Neural cell (in vitro differentiated cells): Measurements from ENCODE around the gene NCKIPSD. TPM values are rescaled to one million over a fixed set of nuclear protein-coding genes. Genes with fewer than 3 reads are reported as not detected.

Experiments used
- H2AFZ ChIP-seq: fragments of 200-600, 300-800 bp; sonication (generic), shearing (Covaris generic); 2 replicates; pipeline ENCODE4 v1.6.0; 2014; ENCODE audit warnings: low read depth, mild to moderate bottlenecking, antibody characterized with exemption, low read length, moderate library complexity
- H3F3A ChIP-seq: fragments of 200-600 bp; shearing (Covaris generic); 2 replicates; pipeline ENCODE4 v1.6.1; 2016; ENCODE audit warnings: mild to moderate bottlenecking, moderate library complexity, mixed read lengths, antibody characterized with exemption, low read length; ENCODE audit not compliant: insufficient read depth, poor library complexity, severe bottlenecking
- H3K27ac ChIP-seq: fragments of 200-600, 300-800 bp; sonication (generic), shearing (Covaris generic); 2 replicates; pipeline ENCODE4 v1.5.1; 2014; ENCODE audit warnings: mild to moderate bottlenecking, low read length, moderate library complexity
- H3K27me3 ChIP-seq: fragments of 300-800, 200-600 bp; sonication (generic), shearing (Covaris generic); 2 replicates; pipeline ENCODE4 v1.6.0; 2014; ENCODE audit warnings: mild to moderate bottlenecking, low read depth, low read length, moderate library complexity; ENCODE audit not compliant: insufficient read depth
- H3K36me3 ChIP-seq: fragments of 300-800, 200-600 bp; sonication (generic), shearing (Covaris generic); 2 replicates; pipeline ENCODE4 v1.5.1; 2014; ENCODE audit warnings: mild to moderate bottlenecking, antibody characterized with exemption, low read length, moderate library complexity; ENCODE audit not compliant: insufficient read depth
- H3K4me2 ChIP-seq: fragments of 300-800, 200-600 bp; sonication (generic), shearing (Covaris generic); 2 replicates; pipeline ENCODE4 v1.6.0; 2014; ENCODE audit warnings: mild to moderate bottlenecking, low read length
- H3K4me3 ChIP-seq: fragments of 300-800, 200-600 bp; sonication (generic), shearing (Covaris generic); 2 replicates; pipeline ENCODE4 v1.5.1; 2014; ENCODE audit warnings: mild to moderate bottlenecking, low read length, moderate library complexity
- H3K79me2 ChIP-seq: fragments of 200-600 bp; shearing (Covaris generic); replicated peaks from 2 replicates; pipeline ENCODE4 v1.6.0; 2014; ENCODE audit warnings: mild to moderate bottlenecking, low read length, moderate library complexity; ENCODE audit not compliant: insufficient read depth
- H3K9ac ChIP-seq: fragments of 300-800, 200-600 bp; sonication (generic), shearing (Covaris generic); 2 replicates; pipeline ENCODE4 v1.6.1; 2016; ENCODE audit warnings: mild to moderate bottlenecking, low read length, mixed read lengths
- H3K9me2 ChIP-seq: fragments of 200-600 bp; shearing (Covaris generic); 2 replicates; pipeline ENCODE4 v1.6.1; 2016; ENCODE audit warnings: mild to moderate bottlenecking, low read length, mixed read lengths; ENCODE audit not compliant: insufficient read depth
- H3K9me3 ChIP-seq: fragments of 200-600, 300-800 bp; sonication (generic), shearing (Covaris generic); 2 replicates; pipeline ENCODE4 v1.6.1; 2016; ENCODE audit warnings: mild to moderate bottlenecking, mixed run types, low read length, moderate library complexity, mixed read lengths
- H4K20me1 ChIP-seq: fragments of 200-600 bp; shearing (Covaris generic); 2 replicates; pipeline ENCODE4 v1.6.1; 2016; ENCODE audit warnings: mild to moderate bottlenecking, mixed run types; ENCODE audit not compliant: insufficient read depth
- EP300 ChIP-seq: fragments of 450-650 bp; conservative IDR thresholded peaks from 2 replicates; pipeline ENCODE4 v1.6.1; 2014; ENCODE audit warnings: antibody characterized with exemption, mild to moderate bottlenecking, moderate library complexity; ENCODE audit not compliant: poor library complexity, severe bottlenecking
- EZH2 ChIP-seq: fragments of 200-600, 300-800 bp; shearing (Covaris generic), sonication (generic); IDR thresholded peaks from 2 replicates; pipeline ENCODE4 v1.6.1; 2014; ENCODE audit warnings: antibody characterized with exemption, low read length, borderline replicate concordance, mild to moderate bottlenecking; ENCODE audit not compliant: insufficient read depth, poor library complexity, severe bottlenecking
- MXI1 ChIP-seq: fragments of 450-650 bp; conservative IDR thresholded peaks from 2 replicates; pipeline ENCODE4 v1.6.1; 2014; ENCODE audit warnings: antibody characterized with exemption, mild to moderate bottlenecking; ENCODE audit not compliant: poor library complexity, severe bottlenecking
- POLR2AphosphoS5 ChIP-seq: IDR thresholded peaks from 2 replicates; pipeline ENCODE4 v1.6.1; 2012
- RAD21 ChIP-seq: fragments of 450-650 bp; conservative IDR thresholded peaks from 2 replicates; pipeline ENCODE4 v1.6.1; 2014; ENCODE audit warnings: antibody characterized with exemption, mild to moderate bottlenecking, moderate library complexity
- SMC3 ChIP-seq: fragments of 450-650 bp; conservative IDR thresholded peaks from 2 replicates; pipeline ENCODE4 v1.6.1; 2014; ENCODE audit warnings: antibody characterized with exemption, mild to moderate bottlenecking, moderate library complexity; ENCODE audit not compliant: poor library complexity
- TAF1 ChIP-seq: IDR thresholded peaks from 2 replicates; pipeline ENCODE4 v1.6.1; 2012; ENCODE audit warnings: low read depth
- polyA plus RNA-seq: library from polyadenylated mRNA; depleted of rRNA; stranded (reverse); fragments of >200 nt; gene quantifications from 2 replicates; pipeline ENCODE4 v1.2.3, GENCODE V29; 2014
- TF ChIP-seq, protein P1 (sequence below): IDR thresholded peaks from 2 replicates; pipeline ENCODE4 v1.6.1; 2012; ENCODE audit warnings: borderline replicate concordance
- TF ChIP-seq, protein P2 (sequence below): fragments of 450-650 bp; IDR thresholded peaks from 2 replicates; pipeline ENCODE4 v1.5.1; 2014; ENCODE audit warnings: antibody characterized with exemption, mild to moderate bottlenecking, moderate library complexity; ENCODE audit not compliant: poor library complexity, severe bottlenecking

Gene NCKIPSD
- polyA plus RNA-seq, 1 donor from 2014 or later = 19.0 TPM

DNA sequence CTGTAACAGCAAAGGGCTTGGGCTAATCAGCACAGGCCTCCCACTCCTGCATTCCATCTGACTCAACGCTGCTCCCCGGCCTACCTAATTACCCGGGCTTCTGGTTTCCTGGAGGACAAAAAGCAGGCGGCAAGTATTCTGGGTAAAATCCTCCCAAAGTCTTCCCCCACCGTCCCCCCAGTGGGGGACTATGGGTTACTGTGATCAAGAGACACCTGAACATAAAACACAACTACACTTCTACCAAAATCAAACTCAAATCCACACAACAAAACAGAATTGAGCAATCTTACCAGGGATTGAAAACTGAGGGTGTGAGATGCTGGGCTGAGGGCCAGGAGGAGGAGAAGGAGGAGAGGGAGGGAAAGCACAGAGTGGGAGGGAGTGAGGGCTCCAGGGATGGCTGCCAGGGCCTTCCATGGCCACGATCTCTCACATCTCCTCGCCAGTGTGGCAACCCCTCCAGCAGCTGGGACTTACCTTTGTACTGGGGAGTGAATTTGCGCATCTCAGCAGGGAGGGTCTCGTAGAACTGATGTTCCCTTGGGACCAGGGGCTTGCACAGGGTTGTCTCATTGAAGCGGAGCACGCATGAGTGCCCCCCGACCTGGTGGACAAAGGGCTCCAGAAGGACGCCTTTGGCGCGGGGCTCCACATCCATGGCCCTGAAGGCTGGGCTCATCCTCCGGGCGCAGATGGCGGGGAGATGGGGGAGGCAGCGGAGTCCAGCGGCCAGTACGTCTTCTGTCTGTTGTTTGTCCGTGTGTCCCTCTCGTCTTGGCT lies 9.1 kb upstream of the NCKIPSD start:
- no peak overlapping the region for H3K4me2 ChIP-seq
- no peaks in the 10 kb centered on the region for H3K9me2 ChIP-seq
- H3K36me3 ChIP-seq = peaks cover 13% of the 10 kb centered on the region
- H3K79me2 ChIP-seq = peaks cover 76% of the 10 kb centered on the region
- no peak overlapping the region for H3K27ac ChIP-seq
- no peak overlapping the region for H3K4me3 ChIP-seq
- no peaks in the 10 kb centered on the region for H3K9me3 ChIP-seq
- no peak for TF ChIP-seq EP300
- no peak for TF ChIP-seq SMC3
- no peak for TF ChIP-seq MXI1
- TF ChIP-seq, protein P1, sequence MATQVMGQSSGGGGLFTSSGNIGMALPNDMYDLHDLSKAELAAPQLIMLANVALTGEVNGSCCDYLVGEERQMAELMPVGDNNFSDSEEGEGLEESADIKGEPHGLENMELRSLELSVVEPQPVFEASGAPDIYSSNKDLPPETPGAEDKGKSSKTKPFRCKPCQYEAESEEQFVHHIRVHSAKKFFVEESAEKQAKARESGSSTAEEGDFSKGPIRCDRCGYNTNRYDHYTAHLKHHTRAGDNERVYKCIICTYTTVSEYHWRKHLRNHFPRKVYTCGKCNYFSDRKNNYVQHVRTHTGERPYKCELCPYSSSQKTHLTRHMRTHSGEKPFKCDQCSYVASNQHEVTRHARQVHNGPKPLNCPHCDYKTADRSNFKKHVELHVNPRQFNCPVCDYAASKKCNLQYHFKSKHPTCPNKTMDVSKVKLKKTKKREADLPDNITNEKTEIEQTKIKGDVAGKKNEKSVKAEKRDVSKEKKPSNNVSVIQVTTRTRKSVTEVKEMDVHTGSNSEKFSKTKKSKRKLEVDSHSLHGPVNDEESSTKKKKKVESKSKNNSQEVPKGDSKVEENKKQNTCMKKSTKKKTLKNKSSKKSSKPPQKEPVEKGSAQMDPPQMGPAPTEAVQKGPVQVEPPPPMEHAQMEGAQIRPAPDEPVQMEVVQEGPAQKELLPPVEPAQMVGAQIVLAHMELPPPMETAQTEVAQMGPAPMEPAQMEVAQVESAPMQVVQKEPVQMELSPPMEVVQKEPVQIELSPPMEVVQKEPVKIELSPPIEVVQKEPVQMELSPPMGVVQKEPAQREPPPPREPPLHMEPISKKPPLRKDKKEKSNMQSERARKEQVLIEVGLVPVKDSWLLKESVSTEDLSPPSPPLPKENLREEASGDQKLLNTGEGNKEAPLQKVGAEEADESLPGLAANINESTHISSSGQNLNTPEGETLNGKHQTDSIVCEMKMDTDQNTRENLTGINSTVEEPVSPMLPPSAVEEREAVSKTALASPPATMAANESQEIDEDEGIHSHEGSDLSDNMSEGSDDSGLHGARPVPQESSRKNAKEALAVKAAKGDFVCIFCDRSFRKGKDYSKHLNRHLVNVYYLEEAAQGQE = no peak
- no peak for TF ChIP-seq TAF1
- no peak for TF ChIP-seq POLR2AphosphoS5
- TF ChIP-seq EZH2 = no peak
- no peak for TF ChIP-seq RAD21
- TF ChIP-seq, protein P2, sequence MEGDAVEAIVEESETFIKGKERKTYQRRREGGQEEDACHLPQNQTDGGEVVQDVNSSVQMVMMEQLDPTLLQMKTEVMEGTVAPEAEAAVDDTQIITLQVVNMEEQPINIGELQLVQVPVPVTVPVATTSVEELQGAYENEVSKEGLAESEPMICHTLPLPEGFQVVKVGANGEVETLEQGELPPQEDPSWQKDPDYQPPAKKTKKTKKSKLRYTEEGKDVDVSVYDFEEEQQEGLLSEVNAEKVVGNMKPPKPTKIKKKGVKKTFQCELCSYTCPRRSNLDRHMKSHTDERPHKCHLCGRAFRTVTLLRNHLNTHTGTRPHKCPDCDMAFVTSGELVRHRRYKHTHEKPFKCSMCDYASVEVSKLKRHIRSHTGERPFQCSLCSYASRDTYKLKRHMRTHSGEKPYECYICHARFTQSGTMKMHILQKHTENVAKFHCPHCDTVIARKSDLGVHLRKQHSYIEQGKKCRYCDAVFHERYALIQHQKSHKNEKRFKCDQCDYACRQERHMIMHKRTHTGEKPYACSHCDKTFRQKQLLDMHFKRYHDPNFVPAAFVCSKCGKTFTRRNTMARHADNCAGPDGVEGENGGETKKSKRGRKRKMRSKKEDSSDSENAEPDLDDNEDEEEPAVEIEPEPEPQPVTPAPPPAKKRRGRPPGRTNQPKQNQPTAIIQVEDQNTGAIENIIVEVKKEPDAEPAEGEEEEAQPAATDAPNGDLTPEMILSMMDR = no peak
- no peaks in the 10 kb centered on the region for H3K27me3 ChIP-seq
- H3K9ac ChIP-seq = no peak overlapping the region
- H4K20me1 ChIP-seq = peaks cover 80% of the 10 kb centered on the region
- H2AFZ ChIP-seq = no peak overlapping the region
- no peaks in the 10 kb centered on the region for H3F3A ChIP-seq

DNA sequence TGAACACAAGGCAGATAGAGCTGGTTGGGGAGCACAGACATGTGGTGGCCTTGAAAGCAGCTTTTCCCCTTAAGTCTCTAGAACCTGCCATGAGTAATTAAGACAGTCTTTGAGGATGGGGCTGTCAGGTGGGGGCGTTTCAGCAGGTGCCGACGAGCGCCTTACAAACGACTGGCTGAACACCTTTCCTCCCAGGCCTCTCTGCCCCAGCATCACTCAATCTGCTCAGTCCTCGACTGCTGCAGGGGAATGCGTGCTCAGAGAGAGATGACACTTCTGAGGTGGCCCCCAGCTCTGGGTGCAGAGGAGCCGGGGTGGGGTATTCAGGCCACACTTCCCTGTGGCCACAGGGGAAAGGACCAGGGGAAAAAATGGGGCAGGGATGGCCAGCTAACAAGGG lies 8.1 kb upstream of the NCKIPSD start:
- H3K9ac ChIP-seq = no peak overlapping the region
- H3K27me3 ChIP-seq = no peaks in the 10 kb centered on the region
- H3K9me3 ChIP-seq = no peaks in the 10 kb centered on the region
- no peaks in the 10 kb centered on the region for H3K9me2 ChIP-seq
- H3K79me2 ChIP-seq = peaks cover 67% of the 10 kb centered on the region
- peaks cover 13% of the 10 kb centered on the region for H3K36me3 ChIP-seq
- H4K20me1 ChIP-seq = peaks cover 71% of the 10 kb centered on the region
- H2AFZ ChIP-seq = no peak overlapping the region
- H3K4me3 ChIP-seq = no peak overlapping the region
- H3K4me2 ChIP-seq = no peak overlapping the region
- no peaks in the 10 kb centered on the region for H3F3A ChIP-seq
- no peak overlapping the region for H3K27ac ChIP-seq
- no peak for TF ChIP-seq EZH2
- no peak for TF ChIP-seq SMC3
- TF ChIP-seq RAD21 = no peak
- no peak for TF ChIP-seq TAF1
- TF ChIP-seq POLR2AphosphoS5 = no peak
- TF ChIP-seq, protein P2 = no peak
- TF ChIP-seq, protein P1 = no peak
- TF ChIP-seq MXI1 = no peak
